ENCODE measurements around the gene PLA1A. TPM values are rescaled to one million over a fixed set of nuclear protein-coding genes. Genes with fewer than 3 reads are reported as not detected.
A peak's percentile ranks its signal among the peaks of the same experiment; 100 is the strongest.

The PLA1A gene
- total RNA-seq, 2 donors from 2014 or later = 6.7 to 11.6 TPM

- DNase-seq (ENCODE audit: low spot score) = no peak
- Histone ChIP-seq H3K36me3 (peaks cover 69% of the 10 kb centered on the region), H3K27me3 (no peaks in the 10 kb centered on the region), H3K4me3 (peak overlapping the region; percentile 58 to 70), H3K27ac (peak overlapping the region; percentile 81 to 93), H3K4me1 (peaks cover 0 to 38% of the 10 kb centered on the region in 2 donors), H3K9me3 (no peaks in the 10 kb centered on the region)
- TF ChIP-seq CTCF (IDR thresholded peaks at IDR 0.05) = peak in 1 of 2 donors; percentile 16
Observed at GRCh38 chr3:119657887-119658702, 60.4 kb downstream of the PLA1A start.

- no peaks in the 10 kb centered on the region for H3K27me3 ChIP-seq
- H3K9me3 ChIP-seq = no peaks in the 10 kb centered on the region
- H3K27ac ChIP-seq = peak overlapping the region; percentile 81 to 93
- DNase-seq (ENCODE audit: low spot score) = no peak
- TF ChIP-seq CTCF (IDR thresholded peaks at IDR 0.05) = no peak
- H3K36me3 ChIP-seq = peaks cover 62% of the 10 kb centered on the region
- H3K4me1 ChIP-seq = peaks cover 0 to 37% of the 10 kb centered on the region in 2 donors
- H3K4me3 ChIP-seq = peak overlapping the region; percentile 58 to 70
Observed at GRCh38 chr3:119658994-119659393, 61.3 kb downstream of the PLA1A start.

GRCh38 chr3:119659606-119660291, 62.1 kb downstream of the PLA1A start:
- no peaks in the 10 kb centered on the region for H3K27me3 ChIP-seq
- TF ChIP-seq CTCF (IDR thresholded peaks at IDR 0.05) = no peak
- DNase-seq (ENCODE audit: low spot score) = no peak
- peak overlapping the region; percentile 81 to 93 for H3K27ac ChIP-seq
- peaks cover 54% of the 10 kb centered on the region for H3K36me3 ChIP-seq
- peak overlapping the region; percentile 58 to 70 for H3K4me3 ChIP-seq
- peaks cover 0 to 32% of the 10 kb centered on the region in 2 donors for H3K4me1 ChIP-seq
- no peaks in the 10 kb centered on the region for H3K9me3 ChIP-seq

GRCh38 chr3:119660474-119661440, 63.1 kb downstream of the PLA1A start, which contains the start of gene POPDC2:
Gene POPDC2, minus strand, starts transcription at chr3:119660589. Its CDS starts 166 bp downstream, at chr3:119660423.
- Histone ChIP-seq H3K4me3 (peak within 1 kb of the TSS; percentile 58 to 70), H3K4me1 (peaks cover 0 to 41% of the 10 kb centered on the region in 2 donors)
- no peak for TF ChIP-seq CTCF (IDR thresholded peaks at IDR 0.05)

More at GRCh38 chr3:119660474-119661440, 63.1 kb downstream of the PLA1A start, which contains the start of gene POPDC2:
- H3K9me3 ChIP-seq = no peaks in the 10 kb centered on the region
- peak within 1 kb of the TSS; percentile 81 to 93 for H3K27ac ChIP-seq
- H3K36me3 ChIP-seq = peaks cover 44% of the 10 kb centered on the region
- no peak for DNase-seq (ENCODE audit: low spot score)
- H3K27me3 ChIP-seq = no peaks in the 10 kb centered on the region

All from right atrium auricular region (tissue), 2 donors.